ENCODE data around the gene ADAMTS15.

Gene ADAMTS15, protein sequence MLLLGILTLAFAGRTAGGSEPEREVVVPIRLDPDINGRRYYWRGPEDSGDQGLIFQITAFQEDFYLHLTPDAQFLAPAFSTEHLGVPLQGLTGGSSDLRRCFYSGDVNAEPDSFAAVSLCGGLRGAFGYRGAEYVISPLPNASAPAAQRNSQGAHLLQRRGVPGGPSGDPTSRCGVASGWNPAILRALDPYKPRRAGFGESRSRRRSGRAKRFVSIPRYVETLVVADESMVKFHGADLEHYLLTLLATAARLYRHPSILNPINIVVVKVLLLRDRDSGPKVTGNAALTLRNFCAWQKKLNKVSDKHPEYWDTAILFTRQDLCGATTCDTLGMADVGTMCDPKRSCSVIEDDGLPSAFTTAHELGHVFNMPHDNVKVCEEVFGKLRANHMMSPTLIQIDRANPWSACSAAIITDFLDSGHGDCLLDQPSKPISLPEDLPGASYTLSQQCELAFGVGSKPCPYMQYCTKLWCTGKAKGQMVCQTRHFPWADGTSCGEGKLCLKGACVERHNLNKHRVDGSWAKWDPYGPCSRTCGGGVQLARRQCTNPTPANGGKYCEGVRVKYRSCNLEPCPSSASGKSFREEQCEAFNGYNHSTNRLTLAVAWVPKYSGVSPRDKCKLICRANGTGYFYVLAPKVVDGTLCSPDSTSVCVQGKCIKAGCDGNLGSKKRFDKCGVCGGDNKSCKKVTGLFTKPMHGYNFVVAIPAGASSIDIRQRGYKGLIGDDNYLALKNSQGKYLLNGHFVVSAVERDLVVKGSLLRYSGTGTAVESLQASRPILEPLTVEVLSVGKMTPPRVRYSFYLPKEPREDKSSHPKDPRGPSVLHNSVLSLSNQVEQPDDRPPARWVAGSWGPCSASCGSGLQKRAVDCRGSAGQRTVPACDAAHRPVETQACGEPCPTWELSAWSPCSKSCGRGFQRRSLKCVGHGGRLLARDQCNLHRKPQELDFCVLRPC

DNA sequence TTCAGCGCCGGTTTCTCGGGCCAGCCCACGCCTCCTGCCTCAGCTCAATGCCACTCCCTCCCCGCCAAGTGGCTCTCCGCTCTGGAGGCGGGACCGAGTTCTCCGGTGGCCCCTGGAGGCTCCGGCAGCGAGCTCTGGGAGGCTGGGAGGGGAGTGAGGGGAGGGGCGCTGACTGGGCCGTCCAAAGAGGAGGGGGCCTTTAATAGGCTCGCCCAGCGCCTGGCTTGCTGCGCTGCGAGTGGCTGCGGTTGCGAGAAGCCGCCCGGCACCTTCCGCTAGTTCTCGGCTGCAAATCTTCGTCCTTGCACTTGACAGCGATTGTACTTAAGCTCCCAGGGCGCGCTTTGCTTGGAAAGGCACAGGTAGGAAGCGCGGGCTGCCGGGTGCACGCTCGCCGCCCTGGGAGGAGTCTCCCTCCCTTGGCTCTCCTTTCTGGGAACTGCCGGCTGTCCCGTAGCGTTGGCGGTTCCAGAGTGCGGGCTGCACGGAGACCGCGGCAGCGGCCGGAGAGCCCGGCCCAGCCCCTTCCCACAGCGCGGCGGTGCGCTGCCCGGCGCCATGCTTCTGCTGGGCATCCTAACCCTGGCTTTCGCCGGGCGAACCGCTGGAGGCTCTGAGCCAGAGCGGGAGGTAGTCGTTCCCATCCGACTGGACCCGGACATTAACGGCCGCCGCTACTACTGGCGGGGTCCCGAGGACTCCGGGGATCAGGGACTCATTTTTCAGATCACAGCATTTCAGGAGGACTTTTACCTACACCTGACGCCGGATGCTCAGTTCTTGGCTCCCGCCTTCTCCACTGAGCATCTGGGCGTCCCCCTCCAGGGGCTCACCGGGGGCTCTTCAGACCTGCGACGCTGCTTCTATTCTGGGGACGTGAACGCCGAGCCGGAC lies at the start of gene ADAMTS15:
Gene ADAMTS15 (plus strand): TSS at position 230 of the 894 bp plus-strand sequence. CDS start 329 bp downstream, at position 559.
- peak; percentile 28 to 43 for DNase-seq (ENCODE audit: low read depth in 2 of 2)

DNA sequence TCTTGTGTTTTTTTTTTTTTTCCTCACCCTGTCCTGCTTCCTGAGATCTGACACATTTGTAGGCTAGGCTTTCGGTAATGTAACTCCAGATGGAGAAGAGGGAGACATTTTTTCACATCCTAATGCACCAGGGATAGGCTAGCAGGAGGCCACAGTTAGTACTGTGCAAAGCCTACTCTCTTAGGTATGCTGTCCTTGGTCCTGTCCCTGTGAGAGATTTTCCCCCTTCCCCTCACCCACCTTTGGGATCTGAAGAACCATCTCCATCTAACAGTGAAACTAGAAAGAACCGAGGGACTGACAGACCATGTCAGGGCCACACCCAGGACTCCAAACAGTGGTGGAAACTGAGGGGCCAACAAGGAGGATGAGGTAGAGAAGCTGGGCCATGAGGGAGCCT lies 49.2 kb upstream of the ADAMTS15 start:
- DNase-seq (ENCODE audit: low read depth in 2 of 2), result no peak

DNA sequence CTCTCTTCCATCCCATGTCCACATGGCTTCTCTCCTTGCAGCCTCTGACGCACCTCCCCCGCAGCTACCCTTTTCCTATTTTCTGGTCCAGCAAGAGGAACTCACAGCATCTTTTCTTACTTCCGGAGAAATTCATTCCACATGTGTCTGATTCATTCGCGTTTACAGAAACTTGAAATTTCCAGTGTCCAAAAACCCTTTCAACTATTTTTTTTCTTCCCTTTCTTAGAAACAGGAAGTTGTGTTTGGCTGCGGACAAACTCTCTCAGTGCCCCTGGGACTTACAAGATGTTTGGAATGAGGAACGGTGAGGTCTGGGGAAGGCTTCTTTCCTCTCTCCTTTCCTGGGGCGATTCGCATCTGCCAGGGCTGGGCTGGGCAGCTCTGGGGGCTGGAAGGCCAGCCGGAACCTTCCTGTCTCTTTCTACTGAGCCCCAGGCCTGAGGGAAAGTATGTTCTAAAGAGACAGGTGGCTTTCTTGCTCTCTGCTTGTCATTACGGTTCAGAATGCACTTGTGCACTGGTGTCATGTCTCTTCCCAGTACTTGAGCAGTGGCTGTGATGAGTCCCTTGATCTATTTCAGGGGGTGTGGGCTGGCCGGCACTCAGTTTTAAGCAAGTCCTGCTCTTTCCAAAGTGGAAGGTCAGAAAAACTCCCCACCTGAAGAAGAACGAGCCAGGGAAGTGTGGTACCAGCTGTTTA lies 47.5 kb upstream of the ADAMTS15 start:
- no peak for DNase-seq (ENCODE audit: low read depth in 2 of 2)

DNA sequence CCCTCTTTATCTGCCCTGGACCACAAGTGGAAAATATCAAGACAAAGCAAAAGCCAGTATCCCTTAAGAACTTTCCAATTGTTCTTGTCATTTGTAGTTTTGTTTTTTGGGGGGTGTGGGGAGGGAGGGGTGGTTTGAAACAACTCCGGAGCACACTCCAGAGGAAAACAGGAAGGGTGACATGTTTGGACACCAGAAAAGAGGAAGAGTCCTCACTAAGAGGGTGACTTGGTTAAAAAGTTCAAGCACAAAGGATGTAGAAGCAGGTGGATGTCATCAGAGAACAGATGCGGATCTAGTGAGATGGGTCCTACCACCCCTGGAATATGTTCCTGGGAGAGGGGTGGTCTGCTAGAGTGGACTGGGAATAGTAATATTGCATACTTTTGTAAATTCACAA lies 45.9 kb upstream of the ADAMTS15 start:
- no peak for DNase-seq (ENCODE audit: low read depth in 2 of 2)

DNA sequence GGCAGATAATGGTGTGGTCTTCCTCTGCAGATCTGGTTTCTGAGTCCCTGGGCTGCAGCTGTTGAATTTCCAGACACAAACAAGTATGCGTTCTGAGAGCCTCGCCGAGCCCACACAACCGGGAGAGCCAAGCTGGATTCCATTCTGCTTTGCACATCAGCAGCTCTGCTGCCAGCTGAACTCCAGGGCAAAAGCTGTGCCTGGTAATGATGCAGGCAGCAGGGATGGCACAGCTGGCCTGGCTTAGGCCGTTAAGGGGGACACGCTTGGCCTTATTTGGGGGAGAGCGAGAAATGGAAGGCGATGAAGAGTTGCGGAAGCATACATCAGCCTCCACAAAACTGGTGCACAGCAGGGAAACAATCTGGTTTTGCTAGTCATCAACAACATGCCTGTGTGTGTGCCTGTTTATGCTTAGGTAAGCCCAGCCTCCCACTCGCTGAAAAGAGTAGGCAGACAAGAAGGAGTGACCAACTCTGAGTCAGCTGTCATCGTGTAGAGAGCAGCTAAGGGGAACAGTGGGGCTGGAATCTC lies 45.1 kb upstream of the ADAMTS15 start:
- DNase-seq (ENCODE audit: low read depth in 2 of 2), result no peak

DNA sequence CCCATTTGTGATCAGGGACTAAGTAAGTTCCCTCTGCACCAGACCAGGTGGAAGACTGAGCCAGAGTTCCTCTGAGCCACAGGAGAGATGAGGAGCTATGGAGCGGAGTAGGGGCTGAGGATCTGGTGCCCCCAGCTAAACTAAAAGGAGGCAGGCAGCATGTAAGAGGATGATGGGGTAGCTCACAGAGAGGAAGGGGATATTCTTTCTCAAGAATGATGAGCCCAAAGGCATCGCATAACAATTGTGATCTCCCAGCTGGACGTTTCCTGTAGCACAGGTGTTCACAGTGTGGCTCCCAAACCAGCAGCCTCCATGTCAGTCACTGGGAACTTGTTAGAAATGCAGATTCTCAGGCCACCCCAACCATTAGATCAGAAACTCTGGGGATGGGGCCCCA lies 44.5 kb upstream of the ADAMTS15 start:
- DNase-seq (ENCODE audit: low read depth in 2 of 2), result no peak

DNA sequence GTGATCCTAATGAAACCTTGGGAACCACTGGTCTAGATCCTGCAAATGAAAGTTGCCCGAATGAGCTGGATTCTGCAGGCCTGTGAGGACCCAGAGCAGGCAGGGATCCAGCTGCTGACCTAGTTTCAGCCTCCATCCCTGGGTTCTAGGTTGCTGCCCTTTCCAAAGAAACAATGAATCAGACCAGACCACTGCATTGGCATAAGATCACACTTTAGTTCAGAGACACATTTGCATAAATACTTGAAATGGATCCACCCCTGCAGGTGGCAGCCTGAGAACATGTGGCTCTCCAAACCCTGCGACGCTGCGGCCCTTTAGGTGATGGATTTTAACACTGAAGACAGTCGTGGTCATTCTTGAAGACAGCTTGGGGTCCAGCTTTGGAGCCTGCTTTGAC lies 43.7 kb upstream of the ADAMTS15 start:
- DNase-seq (ENCODE audit: low read depth in 2 of 2), result no peak

DNA sequence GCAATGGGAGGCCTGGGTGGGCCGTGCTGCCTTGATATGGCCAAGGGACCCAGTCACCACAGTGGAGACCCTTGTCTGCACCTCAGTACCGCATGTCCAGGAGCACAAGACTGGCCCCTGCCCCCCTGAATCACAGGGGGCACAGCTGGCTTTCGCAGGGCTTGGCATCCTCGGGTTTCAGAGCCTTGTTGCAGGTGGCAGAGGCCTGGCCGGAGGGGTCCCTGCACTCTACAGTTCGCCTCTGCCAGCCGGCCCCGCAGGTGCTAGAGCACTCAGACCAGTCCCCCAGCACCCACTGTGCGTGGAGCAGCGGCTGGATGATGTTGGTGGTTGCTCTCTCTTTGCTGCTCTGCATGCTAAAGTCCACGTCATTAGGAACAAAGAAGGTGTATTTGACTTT lies 43.0 kb upstream of the ADAMTS15 start:
- DNase-seq (ENCODE audit: low read depth in 2 of 2), result no peak

DNA sequence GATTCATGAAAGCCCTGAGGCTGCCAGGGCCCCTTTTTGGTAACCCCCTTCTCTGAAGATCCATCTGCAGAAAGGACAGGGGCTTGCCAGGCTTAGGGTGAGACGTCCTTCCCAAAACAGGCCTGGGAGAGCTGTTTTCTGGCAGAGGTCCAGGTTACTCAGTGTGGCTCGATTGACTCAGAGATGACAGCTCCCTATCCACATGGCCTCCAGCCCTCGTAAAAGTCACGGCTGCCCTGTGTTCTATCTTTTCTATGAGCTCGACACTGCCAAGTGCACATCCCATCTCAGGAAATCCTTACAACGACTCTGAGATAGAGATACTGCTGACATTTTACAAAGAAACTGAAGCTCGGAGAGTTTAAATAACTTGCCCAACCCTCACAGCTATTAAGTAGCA lies 40.5 kb upstream of the ADAMTS15 start:
- DNase-seq (ENCODE audit: low read depth in 2 of 2), result no peak

DNA sequence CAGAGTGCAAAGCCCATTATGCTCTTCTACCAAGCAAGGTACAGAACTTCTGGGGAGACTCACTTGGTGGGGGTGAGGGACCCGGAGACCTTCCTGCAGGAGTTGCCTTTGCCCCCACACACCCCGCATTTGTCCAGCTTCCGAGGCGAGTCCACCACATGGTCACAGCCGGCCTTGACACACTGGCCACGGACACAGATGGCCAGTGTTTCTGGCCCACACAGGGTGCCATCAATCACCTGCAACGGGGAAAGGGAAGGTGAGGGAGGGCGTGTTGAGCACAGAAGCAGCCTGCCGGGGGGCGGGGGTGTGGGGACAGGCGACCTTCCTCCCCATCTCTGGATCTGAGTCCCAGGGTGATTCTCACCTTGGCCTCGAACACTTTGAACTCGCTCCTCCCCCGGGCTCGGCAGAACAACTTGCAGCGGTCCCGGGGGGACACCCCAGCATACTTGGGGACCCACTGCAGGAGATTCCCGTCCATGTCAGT lies 40.0 kb upstream of the ADAMTS15 start:
- no peak for DNase-seq (ENCODE audit: low read depth in 2 of 2)

DNA sequence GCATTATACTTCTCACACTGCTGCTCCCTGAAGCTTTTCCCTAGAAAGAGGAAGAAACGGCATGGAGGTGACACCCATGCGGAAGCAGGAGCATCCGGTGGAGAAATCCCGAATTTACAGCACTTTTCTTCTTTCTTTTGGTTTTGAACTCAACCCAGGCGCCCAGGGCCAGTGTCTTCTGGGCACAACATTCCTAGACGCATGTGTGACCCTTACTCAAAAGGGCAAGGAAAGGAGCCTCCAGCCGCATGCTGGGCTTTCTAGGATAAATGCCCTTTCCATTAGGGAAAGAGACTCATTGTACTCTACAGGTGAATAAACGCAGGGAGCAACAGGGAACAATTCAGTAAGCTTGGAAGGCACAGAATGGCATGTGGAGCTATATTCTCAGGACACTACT lies 39.5 kb upstream of the ADAMTS15 start:
- no peak for DNase-seq (ENCODE audit: low read depth in 2 of 2)

DNA sequence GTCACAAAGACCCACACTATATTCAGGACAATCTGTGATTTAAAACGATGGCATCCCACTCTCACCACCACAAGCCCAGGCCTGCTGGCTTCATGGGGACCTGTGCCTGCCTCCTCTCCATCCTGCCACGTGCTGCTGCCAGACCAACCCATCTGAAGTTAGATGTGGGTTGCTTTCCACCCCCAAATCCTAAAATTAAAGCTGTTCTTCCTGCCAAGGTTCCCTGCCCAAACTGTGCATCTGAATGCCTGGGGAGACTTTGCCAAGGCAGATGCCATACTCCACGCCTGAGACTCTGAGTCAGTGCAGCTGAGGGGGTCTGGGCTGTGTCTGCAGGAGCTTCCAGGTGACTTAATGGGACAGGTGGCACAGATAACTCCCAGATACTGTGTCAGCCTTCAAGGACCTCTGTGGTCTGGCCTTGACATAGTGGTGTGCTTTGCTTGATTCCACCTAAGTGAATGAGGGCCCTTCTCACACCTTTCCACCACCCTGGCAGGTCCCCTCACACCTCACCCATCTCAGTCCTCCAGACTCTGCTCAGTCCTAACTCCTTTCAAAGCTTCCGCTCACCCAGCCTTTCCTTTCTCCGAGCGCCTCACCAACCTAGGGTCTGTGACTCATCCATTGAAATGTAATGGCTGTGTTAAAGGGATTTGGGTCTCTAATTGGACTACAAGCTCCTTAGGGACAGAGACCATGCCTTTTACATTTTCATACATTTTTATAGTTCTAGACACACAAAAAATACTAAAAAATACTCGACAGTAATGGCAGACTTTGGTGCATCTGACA lies 38.7 kb upstream of the ADAMTS15 start:
- DNase-seq (ENCODE audit: low read depth in 2 of 2), result no peak

DNA sequence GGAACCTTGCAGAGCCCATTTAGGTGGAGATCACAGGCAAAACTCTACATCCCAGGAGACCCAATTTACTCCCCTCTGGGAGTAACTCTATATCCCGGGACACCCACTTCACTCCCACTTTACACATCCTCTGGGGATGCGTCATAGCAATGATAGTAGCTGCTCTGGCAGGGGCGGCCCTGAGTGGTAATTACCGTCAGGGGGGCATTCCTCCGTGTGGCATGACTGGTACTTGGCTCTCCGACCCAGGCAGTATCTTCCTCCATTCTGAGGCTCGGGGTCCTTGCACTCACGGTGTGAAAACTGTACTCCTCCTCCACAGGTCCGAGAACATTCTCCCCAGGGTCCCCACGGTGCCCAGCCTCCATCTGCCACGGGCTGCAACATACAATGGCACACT lies 37.2 kb upstream of the ADAMTS15 start:
- DNase-seq (ENCODE audit: low read depth in 2 of 2), result no peak

DNA sequence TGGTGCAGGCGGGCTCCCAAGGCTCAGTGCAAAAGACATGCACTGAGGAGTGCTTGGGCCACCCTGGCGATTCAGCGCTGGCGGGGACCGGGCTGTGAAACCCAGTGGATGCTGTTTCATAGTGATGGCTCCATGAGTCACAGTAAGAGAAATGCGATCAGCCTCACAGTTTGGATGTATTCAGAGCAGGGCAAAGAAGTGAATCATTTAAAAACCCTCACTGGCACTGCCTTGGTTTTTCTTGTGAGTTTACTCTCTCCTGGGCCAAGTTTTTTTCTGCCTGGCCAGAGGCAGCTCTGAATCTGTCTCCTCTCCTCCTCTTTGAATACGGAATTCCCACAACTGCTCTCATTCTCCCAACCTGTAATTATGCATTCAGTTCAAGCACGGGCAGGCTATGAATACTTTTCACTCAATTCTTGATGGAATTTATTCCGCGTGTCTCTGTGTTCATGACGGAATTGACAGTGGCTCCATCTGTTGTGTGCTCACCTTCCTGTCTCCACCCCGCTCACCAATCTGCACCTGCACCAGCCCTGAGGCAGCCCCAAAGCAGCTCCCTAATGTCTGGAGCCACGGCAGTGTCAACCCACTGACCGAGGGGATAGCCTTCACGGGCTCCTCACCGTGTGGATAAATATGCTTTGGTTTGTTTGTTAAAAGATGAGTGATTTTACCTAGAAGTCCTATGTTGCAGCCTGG lies 34.9 kb upstream of the ADAMTS15 start:
- peak in 1 of 2 donors; percentile 17 for DNase-seq (ENCODE audit: low read depth in 2 of 2)

DNA sequence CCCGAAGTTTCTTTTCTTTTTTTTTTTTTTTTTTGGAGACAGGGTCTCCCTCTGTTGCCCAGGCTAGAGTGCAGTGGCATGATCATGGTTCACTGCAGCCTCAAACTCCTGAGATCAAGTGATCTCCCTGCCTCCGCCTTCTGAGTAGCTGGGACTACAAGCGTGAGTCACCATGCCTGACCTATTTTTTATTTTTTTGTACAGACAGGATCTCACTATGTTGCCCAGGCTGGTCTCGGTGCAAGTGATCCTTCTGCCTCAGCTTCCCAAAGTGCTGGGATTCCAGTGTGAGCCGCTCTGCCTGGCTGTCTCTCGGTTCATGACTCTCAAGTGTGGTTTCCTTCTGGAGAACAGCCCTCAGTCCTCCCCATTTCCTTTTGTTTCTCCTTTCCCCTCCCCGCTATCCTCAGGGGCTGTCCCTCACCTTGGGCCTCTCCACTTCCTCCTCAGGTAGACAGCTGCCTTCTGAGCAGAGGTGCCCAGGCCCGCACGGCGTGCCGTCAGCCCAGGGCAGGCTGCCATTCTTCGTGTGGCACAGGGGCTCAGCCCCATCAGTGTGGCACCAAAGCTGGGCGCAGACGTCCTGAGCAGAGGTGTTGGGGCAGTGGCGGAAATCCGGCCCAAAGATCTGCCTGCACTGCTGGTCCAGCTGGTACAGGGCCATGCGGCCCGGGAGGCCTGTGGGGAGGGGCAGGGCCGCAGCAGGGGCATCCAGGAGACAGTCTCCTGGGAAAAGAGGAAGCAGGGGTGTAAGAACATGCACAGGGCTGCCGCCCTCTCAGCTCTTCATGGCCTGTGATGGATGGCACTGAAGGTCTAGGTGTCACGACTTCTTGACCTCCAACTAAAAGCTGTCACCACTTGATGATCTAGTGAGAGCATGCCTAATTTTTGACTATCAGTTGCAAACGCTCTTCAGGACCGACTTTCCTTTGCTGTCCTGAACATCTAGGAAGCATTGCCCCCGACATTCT lies 34.1 kb upstream of the ADAMTS15 start:
- DNase-seq (ENCODE audit: low read depth in 2 of 2), result no peak

DNA sequence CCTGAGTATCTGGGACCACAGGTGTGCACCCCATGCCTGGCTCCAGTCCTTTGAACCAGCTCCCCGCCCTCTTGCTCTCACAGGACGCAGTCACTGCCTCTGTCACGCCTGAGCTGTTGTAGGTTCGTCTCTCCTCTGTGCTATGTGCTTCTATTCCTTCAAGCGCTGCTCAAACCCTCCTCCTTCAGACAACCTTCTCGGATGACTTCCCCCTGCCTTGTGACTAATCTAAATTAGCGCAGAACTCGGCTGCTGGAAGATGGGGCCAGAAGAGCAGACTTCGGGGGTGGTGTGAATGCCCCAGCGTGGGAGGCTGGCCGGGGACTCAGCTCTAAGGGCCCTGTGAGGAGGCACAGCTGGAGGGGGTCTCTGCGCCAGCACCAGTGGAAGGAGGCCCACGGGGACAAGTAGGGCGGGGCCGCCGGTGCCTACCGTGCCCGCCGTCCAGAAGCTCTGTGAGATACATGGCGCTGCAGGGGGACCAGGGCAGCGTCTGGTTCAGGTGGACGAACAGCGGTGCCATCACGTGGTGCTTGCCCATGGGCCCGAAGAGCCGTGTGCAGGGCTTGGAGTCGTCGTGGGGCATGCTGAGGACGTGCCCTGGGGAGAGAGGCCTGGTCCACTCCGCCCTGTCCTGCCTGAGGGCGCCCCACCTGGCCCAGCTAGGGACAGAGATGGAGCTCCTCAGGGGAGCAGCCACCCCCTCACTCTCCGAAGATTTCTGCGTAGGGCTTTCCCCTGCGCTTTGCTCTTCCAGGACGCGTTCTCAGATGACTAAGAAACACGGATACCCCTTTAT lies 32.5 kb upstream of the ADAMTS15 start:
- DNase-seq (ENCODE audit: low read depth in 2 of 2), result no peak

DNA sequence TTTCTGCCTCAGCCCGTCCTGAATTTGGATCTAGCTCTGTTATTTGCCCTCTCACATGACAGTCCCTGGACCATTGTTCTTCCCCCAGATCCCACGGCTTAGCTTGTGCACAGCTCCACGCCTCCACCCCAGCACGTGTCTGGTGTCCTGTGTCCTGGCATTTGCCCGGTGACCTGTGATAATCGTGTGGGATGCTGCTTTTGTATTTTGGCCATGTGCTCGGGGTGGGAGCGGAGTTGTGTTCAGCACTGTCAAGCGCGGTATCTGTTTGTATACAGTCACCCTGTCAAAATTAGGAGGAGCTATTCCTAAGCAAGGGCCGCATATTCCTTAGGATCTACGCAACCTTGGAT lies 31.9 kb upstream of the ADAMTS15 start:
- DNase-seq (ENCODE audit: low read depth in 2 of 2), result no peak

Measured in stimulated activated CD8-positive, alpha-beta memory T cell treated with anti-CD3 and anti-CD28 coated beads, Interleukin-15, amount 100 ng/mL, for 48 hours (primary cell).